GM08714 (cell line): Measurements from ENCODE around the gene CNTNAP2.

Source experiments
- H3K4me3 ChIP-seq: fragments of 200-500 bp; sonication (Bioruptor generic); 2 replicates; pipeline ENCODE4 v1.5.1; 2014; ENCODE audit warnings: mild to moderate bottlenecking, low read length, inconsistent platforms
- ZNF274 ChIP-seq: IDR thresholded peaks from 2 replicates; pipeline ENCODE4 v1.6.1; 2012; ENCODE audit warnings: mild to moderate bottlenecking, low read depth, low read length

Gene CNTNAP2

GRCh38 chr7:146291900-146292299 lies 175.3 kb downstream of the CNTNAP2 start:
- TF ChIP-seq ZNF274, result no peak

GRCh38 chr7:146296028-146296427 lies 179.4 kb downstream of the CNTNAP2 start:
- no peak overlapping the region for H3K4me3 ChIP-seq
- TF ChIP-seq ZNF274, result no peak

More at GRCh38 chr7:146291900-146292299, 175.3 kb downstream of the CNTNAP2 start:
- H3K4me3 ChIP-seq, result no peak overlapping the region

- no peak for TF ChIP-seq ZNF274
- H3K4me3 ChIP-seq, result no peak overlapping the region
These were observed 198.4 kb downstream of the CNTNAP2 start for GRCh38 chr7:146314962-146315361.

- H3K4me3 ChIP-seq, result no peak overlapping the region
- no peak for TF ChIP-seq ZNF274
These were observed 203.0 kb downstream of the CNTNAP2 start for GRCh38 chr7:146319629-146320028.

GRCh38 chr7:146321301-146321700 lies 204.7 kb downstream of the CNTNAP2 start:
- no peak overlapping the region for H3K4me3 ChIP-seq
- no peak for TF ChIP-seq ZNF274

GRCh38 chr7:146331369-146331768 lies 214.8 kb downstream of the CNTNAP2 start:
- H3K4me3 ChIP-seq, result no peak overlapping the region
- TF ChIP-seq ZNF274, result no peak

GRCh38 chr7:146345251-146345650 lies 228.7 kb downstream of the CNTNAP2 start:
- no peak for TF ChIP-seq ZNF274
- no peak overlapping the region for H3K4me3 ChIP-seq

GRCh38 chr7:146346096-146346495 lies 229.5 kb downstream of the CNTNAP2 start:
- no peak overlapping the region for H3K4me3 ChIP-seq
- TF ChIP-seq ZNF274, result no peak

- no peak overlapping the region for H3K4me3 ChIP-seq
- TF ChIP-seq ZNF274, result no peak
These were observed 238.6 kb downstream of the CNTNAP2 start for GRCh38 chr7:146355216-146355615.

- H3K4me3 ChIP-seq, result no peak overlapping the region
- no peak for TF ChIP-seq ZNF274
These were observed 242.6 kb downstream of the CNTNAP2 start for GRCh38 chr7:146359176-146359575.

GRCh38 chr7:146366938-146367337 lies 250.3 kb downstream of the CNTNAP2 start:
- no peak for TF ChIP-seq ZNF274
- no peak overlapping the region for H3K4me3 ChIP-seq

- no peak for TF ChIP-seq ZNF274
- H3K4me3 ChIP-seq, result no peak overlapping the region
These were observed 253.6 kb downstream of the CNTNAP2 start for GRCh38 chr7:146370171-146370570.

GRCh38 chr7:146375170-146375569 lies 258.6 kb downstream of the CNTNAP2 start:
- TF ChIP-seq ZNF274, result no peak
- H3K4me3 ChIP-seq, result no peak overlapping the region

GRCh38 chr7:146378196-146378595 lies 261.6 kb downstream of the CNTNAP2 start:
- TF ChIP-seq ZNF274, result no peak
- H3K4me3 ChIP-seq, result no peak overlapping the region

GRCh38 chr7:146387140-146387539 lies 270.5 kb downstream of the CNTNAP2 start:
- H3K4me3 ChIP-seq, result no peak overlapping the region
- no peak for TF ChIP-seq ZNF274

GRCh38 chr7:146388928-146389327 lies 272.3 kb downstream of the CNTNAP2 start:
- no peak for TF ChIP-seq ZNF274
- H3K4me3 ChIP-seq, result no peak overlapping the region

- H3K4me3 ChIP-seq, result no peak overlapping the region
These were observed 276.7 kb downstream of the CNTNAP2 start for GRCh38 chr7:146393346-146393745.

GRCh38 chr7:146397141-146397540 lies 280.5 kb downstream of the CNTNAP2 start:
- H3K4me3 ChIP-seq, result no peak overlapping the region
- TF ChIP-seq ZNF274, result no peak

More at GRCh38 chr7:146393346-146393745, 276.7 kb downstream of the CNTNAP2 start:
- TF ChIP-seq ZNF274, result no peak
